22Rv1 (cell line): ENCODE measurements around the gene PRAMEF11.

ENCODE experiments used
- ZFX ChIP-seq: fragments of 450-650 bp; IDR thresholded peaks from 2 replicates; pipeline ENCODE4 v1.6.1; 2017; ENCODE audit warnings: antibody characterized with exemption, borderline replicate concordance
- TF ChIP-seq, protein P1 (sequence below): fragments of 450-650 bp; IDR thresholded peaks from 2 replicates; pipeline ENCODE4 v1.5.1; 2017; ENCODE audit warnings: mild to moderate bottlenecking

DNA sequence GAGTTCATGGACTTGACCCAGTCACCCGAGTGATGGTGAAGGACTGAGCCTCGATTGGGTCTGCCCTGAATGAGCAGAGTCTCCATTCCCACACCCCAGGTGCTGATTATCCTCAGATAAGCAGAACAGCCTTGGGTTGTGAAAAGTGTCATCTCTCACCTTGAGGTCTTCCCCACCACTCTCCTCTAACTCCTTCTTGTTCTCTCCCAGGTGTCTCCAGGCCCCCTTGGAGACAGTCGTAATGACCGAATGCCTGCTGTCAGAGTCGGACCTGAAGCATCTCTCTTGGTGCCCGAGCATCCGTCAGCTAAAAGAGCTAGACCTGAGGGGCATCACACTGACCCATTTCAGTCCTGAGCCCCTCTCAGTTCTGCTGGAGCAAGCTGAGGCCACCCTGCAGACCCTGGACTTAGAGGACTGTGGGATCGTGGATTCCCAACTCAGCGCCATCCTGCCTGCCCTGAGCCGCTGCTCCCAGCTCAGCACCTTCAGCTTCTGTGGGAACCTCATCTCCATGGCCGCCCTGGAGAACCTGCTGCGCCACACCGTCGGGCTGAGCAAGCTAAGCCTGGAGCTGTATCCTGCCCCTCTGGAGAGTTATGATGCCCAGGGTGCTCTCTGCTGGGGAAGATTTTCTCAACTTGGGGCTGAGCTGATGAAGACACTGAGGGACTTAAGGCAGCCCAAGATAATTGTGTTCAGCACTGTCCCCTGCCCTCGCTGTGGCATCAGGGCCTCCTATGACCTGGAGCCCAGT is 54.2 kb downstream of the PRAMEF11 start:
- TF ChIP-seq, protein P1, sequence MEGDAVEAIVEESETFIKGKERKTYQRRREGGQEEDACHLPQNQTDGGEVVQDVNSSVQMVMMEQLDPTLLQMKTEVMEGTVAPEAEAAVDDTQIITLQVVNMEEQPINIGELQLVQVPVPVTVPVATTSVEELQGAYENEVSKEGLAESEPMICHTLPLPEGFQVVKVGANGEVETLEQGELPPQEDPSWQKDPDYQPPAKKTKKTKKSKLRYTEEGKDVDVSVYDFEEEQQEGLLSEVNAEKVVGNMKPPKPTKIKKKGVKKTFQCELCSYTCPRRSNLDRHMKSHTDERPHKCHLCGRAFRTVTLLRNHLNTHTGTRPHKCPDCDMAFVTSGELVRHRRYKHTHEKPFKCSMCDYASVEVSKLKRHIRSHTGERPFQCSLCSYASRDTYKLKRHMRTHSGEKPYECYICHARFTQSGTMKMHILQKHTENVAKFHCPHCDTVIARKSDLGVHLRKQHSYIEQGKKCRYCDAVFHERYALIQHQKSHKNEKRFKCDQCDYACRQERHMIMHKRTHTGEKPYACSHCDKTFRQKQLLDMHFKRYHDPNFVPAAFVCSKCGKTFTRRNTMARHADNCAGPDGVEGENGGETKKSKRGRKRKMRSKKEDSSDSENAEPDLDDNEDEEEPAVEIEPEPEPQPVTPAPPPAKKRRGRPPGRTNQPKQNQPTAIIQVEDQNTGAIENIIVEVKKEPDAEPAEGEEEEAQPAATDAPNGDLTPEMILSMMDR: no peak
- TF ChIP-seq ZFX: no peak
